H9 (cell line): Measurements from ENCODE around the gene VTN. TPM values are rescaled to one million over a fixed set of nuclear protein-coding genes. Genes with fewer than 3 reads are reported as not detected.

Source experiments
- DNase-seq: peaks from one replicate; pipeline ENCODE4 v3.0.0-alpha.2; 2017
- H2AFZ ChIP-seq: one replicate; pipeline ENCODE4 v1.6.1; 2013; ENCODE audit warnings: mild to moderate bottlenecking, low read length, control low read depth, moderate library complexity
- H2AK5ac ChIP-seq: 2 replicates; pipeline ENCODE4 v1.6.1; 2013; ENCODE audit warnings: low read length, control low read depth, mixed read lengths; ENCODE audit not compliant: insufficient read length
- H2BK120ac ChIP-seq: one replicate; pipeline ENCODE4 v1.6.1; 2013; ENCODE audit warnings: low read depth, mild to moderate bottlenecking, low read length, control low read depth, inconsistent platforms; ENCODE audit not compliant: poor library complexity, severe bottlenecking
- H2BK12ac ChIP-seq: 2 replicates; pipeline ENCODE4 v1.6.1; 2013; ENCODE audit warnings: low read length, control low read depth, mixed read lengths, low read depth; ENCODE audit not compliant: insufficient read length
- H2BK15ac ChIP-seq: 2 replicates; pipeline ENCODE4 v1.6.1; 2013; ENCODE audit warnings: low read depth, low read length, control low read depth
- H2BK20ac ChIP-seq: one replicate; pipeline ENCODE4 v1.6.1; 2013; ENCODE audit warnings: low read depth, mild to moderate bottlenecking, low read length, control low read depth, inconsistent platforms; ENCODE audit not compliant: poor library complexity, severe bottlenecking
- H2BK5ac ChIP-seq: 2 replicates; pipeline ENCODE4 v1.6.1; 2013; ENCODE audit warnings: low read length, control low read depth, mixed read lengths; ENCODE audit not compliant: insufficient read length
- H3K14ac ChIP-seq: 2 replicates; pipeline ENCODE4 v1.6.1; 2013; ENCODE audit warnings: low read length, control low read depth; ENCODE audit not compliant: insufficient read depth
- H3K18ac ChIP-seq: 2 replicates; pipeline ENCODE4 v1.6.1; 2013; ENCODE audit warnings: low read depth, mild to moderate bottlenecking, mixed read lengths, low read length, control low read depth; ENCODE audit not compliant: insufficient read length
- H3K23ac ChIP-seq: 2 replicates; pipeline ENCODE4 v1.6.1; 2013; ENCODE audit warnings: low read length, control low read depth, mixed read lengths, low read depth; ENCODE audit not compliant: insufficient read length
- H3K23me2 ChIP-seq: 2 replicates; pipeline ENCODE4 v1.6.1; 2013; ENCODE audit warnings: low read depth, mild to moderate bottlenecking, mixed read lengths, low read length, control low read depth; ENCODE audit not compliant: insufficient read length, poor library complexity, severe bottlenecking
- H3K27ac ChIP-seq: 2 replicates; pipeline ENCODE4 v1.5.1; 2013; ENCODE audit warnings: low read length, control low read depth, mixed read lengths, low read depth; ENCODE audit not compliant: insufficient read length
- H3K27me3 ChIP-seq: 2 replicates; pipeline ENCODE4 v1.6.1; 2013; ENCODE audit warnings: low read length, control low read depth, inconsistent platforms; ENCODE audit not compliant: insufficient read depth
- H3K4ac ChIP-seq: 2 replicates; pipeline ENCODE4 v1.6.1; 2013; ENCODE audit warnings: low read depth, mild to moderate bottlenecking, control low read depth, inconsistent platforms, low read length, moderate library complexity
- H3K4me1 ChIP-seq: 2 replicates; pipeline ENCODE4 v1.6.1; 2013; ENCODE audit warnings: low read length, control low read depth, inconsistent platforms; ENCODE audit not compliant: insufficient read depth
- H3K4me2 ChIP-seq: 2 replicates; pipeline ENCODE4 v1.6.1; 2013; ENCODE audit warnings: low read length, control low read depth, mixed read lengths; ENCODE audit not compliant: insufficient read length, insufficient read depth
- H3K56ac ChIP-seq: 2 replicates; pipeline ENCODE4 v1.6.1; 2013; ENCODE audit warnings: low read depth, mild to moderate bottlenecking, mixed read lengths, low read length, control low read depth; ENCODE audit not compliant: insufficient read length
- H3K79me1 ChIP-seq: 2 replicates; pipeline ENCODE4 v1.6.1; 2013; ENCODE audit warnings: low read depth, mild to moderate bottlenecking, moderate library complexity, low read length, control low read depth, inconsistent platforms; ENCODE audit not compliant: insufficient read depth, poor library complexity, severe bottlenecking
- H3K79me2 ChIP-seq: 2 replicates; pipeline ENCODE4 v1.6.1; 2013; ENCODE audit warnings: low read length, control low read depth, inconsistent platforms; ENCODE audit not compliant: insufficient read depth
- H3K9ac ChIP-seq: 2 replicates; pipeline ENCODE4 v1.6.1; 2013; ENCODE audit warnings: low read length, control low read depth, mixed read lengths; ENCODE audit not compliant: insufficient read length; ENCODE audit errors: extremely low read depth
- H3K9me3 ChIP-seq: one replicate; pipeline ENCODE4 v1.6.1; 2013; ENCODE audit warnings: low read depth, low read length, inconsistent platforms; ENCODE audit not compliant: control insufficient read depth
- H3T11ph ChIP-seq: one replicate; pipeline ENCODE4 v1.6.1; 2013; ENCODE audit warnings: mild to moderate bottlenecking, low read length, control low read depth, inconsistent platforms
- H4K20me1 ChIP-seq: one replicate; pipeline ENCODE4 v1.6.1; 2013; ENCODE audit not compliant: control insufficient read depth, insufficient read length, insufficient read depth
- H4K5ac ChIP-seq: 2 replicates; pipeline ENCODE4 v1.6.1; 2013; ENCODE audit warnings: low read depth, mild to moderate bottlenecking, mixed read lengths, low read length, control low read depth; ENCODE audit not compliant: insufficient read length
- H4K8ac ChIP-seq: replicated peaks from 2 replicates; pipeline ENCODE4 v1.6.1; 2013; ENCODE audit warnings: low read length, control low read depth, mixed read lengths, low read depth; ENCODE audit not compliant: insufficient read length
- H4K91ac ChIP-seq: 2 replicates; pipeline ENCODE4 v1.6.1; 2013; ENCODE audit warnings: low read depth, mild to moderate bottlenecking, moderate library complexity, mixed read lengths, low read length, control low read depth; ENCODE audit not compliant: insufficient read length
- H3K27ac Mint-ChIP-seq, 3 experiments: 2 replicates in 2 of 3; 3 replicates in 1 of 3; pipeline ENCODE4 v1.8.0; 2020 to 2021; ENCODE audit warnings: mixed read lengths in 3 of 3, mild to moderate bottlenecking in 1 of 3, moderate library complexity in 1 of 3
- H3K27me3 Mint-ChIP-seq: 2 replicates; pipeline ENCODE4 v1.8.0; 2021; ENCODE audit warnings: low read depth, mild to moderate bottlenecking, moderate library complexity, mixed read lengths
- H3K36me3 Mint-ChIP-seq, 3 experiments: 2 replicates in 2 of 3; 3 replicates in 1 of 3; pipeline ENCODE4 v1.8.0; 2020 to 2021; ENCODE audit warnings: low read depth in 3 of 3, mixed read lengths in 3 of 3; ENCODE audit not compliant: insufficient read depth in 1 of 3
- H3K4me1 Mint-ChIP-seq, 2 experiments: 2 replicates each; pipeline ENCODE4 v1.8.0; 2020; ENCODE audit warnings: mixed read lengths in 2 of 2
- H3K4me3 Mint-ChIP-seq, 2 experiments: 2 replicates in 1 of 2; 3 replicates in 1 of 2; pipeline ENCODE4 v1.8.0; 2020 to 2021; ENCODE audit warnings: mild to moderate bottlenecking in 2 of 2, mixed read lengths in 2 of 2, moderate library complexity in 1 of 2
- H3K9me3 Mint-ChIP-seq, 2 experiments: 2 replicates in 1 of 2; 3 replicates in 1 of 2; pipeline ENCODE4 v1.8.0; 2020; ENCODE audit warnings: mild to moderate bottlenecking in 2 of 2, mixed read lengths in 2 of 2, moderate library complexity in 1 of 2
- WGBS: extraction: QIAGEN DNeasy Blood & Tissue Kit; methylation state at CpG from one replicate; pipeline ENCODE4 v1.1.7; 2013; ENCODE audit warnings: missing lambda C conversion rate, low lambda C conversion rate, mixed read lengths; ENCODE audit not compliant: insufficient read length; ENCODE audit errors: extremely low coverage; 5-methylcytosine and 5-hydroxymethylcytosine counted together
- total RNA-seq: library from RNA; stranded (reverse); gene quantifications from 2 replicates; pipeline ENCODE4 v1.2.1, GENCODE V29; 2021
- TF ChIP-seq, protein P1 (sequence below): fragments of 200-600 bp; sonication (generic); conservative IDR thresholded peaks from 3 replicates; pipeline ENCODE4 v1.8.0; 2021; ENCODE audit warnings: antibody characterized with exemption, mild to moderate bottlenecking

VTN gene
- total RNA-seq, 1 experiment from 2014 or later, result not detected

DNA sequence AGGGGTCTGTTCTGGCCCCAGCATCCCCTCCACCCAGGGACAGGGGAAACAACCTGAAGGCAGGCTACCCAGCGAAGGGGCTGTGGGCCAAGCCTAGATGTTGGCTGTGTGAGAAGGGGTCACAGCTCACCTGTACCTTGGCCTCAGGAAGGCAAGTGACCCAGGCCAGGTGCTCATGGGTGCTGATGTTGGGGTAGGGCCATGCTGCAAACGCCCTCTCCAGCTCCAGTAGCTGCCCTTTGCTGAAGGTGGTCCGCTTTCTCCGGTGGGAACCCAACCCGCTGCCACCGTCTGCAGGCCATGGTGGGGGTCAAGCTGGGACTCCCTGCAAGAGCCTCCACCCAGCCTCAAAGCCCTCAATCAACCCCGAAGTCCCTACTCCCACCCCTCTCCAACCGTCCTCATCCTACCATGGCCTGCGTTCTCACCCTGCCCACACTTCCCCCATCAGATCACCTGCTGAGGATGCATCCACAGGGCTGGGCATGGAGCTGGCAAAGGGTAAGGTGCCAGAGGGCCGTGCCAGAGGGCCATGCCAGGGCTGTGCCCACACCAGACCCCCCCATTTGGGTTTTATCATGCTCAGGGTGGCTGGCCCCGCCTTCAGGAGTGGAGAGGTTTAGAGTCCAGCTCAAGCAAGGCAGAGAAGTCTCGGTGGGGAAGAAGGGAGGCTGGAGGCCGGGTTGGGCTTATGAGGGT is 5.3 kb downstream of the VTN start, which contains the start of gene SEBOX:
Gene SEBOX (minus strand): TSS at position 535 of the 699 bp plus-strand sequence. CDS start 48 bp downstream, at position 487.
- no peak within 1 kb of the TSS for H3K23ac ChIP-seq

More for the DNA sequence above, 5.3 kb downstream of the VTN start, which contains the start of gene SEBOX:
- DNase-seq, result no peak
- Histone ChIP-seq H2AK5ac (no peak within 1 kb of the TSS), H2BK5ac (no peak within 1 kb of the TSS), H3K9ac (no peak within 1 kb of the TSS), H2BK15ac (no peak within 1 kb of the TSS), H4K8ac (no peak within 1 kb of the TSS), H2BK12ac (no peak within 1 kb of the TSS), H3K18ac (no peak within 1 kb of the TSS), H3K14ac (no peak within 1 kb of the TSS), H4K5ac (no peak within 1 kb of the TSS), H3K4me2 (no peak within 1 kb of the TSS), H3K27ac (no peak within 1 kb of the TSS), H2AFZ (no peak within 1 kb of the TSS), H2BK120ac (no peak within 1 kb of the TSS), H3K56ac (no peak within 1 kb of the TSS), H2BK20ac (no peak within 1 kb of the TSS), H3K4me1 (no peaks in the 10 kb centered on the region), H3K27me3 (no peaks in the 10 kb centered on the region), H4K91ac (no peak within 1 kb of the TSS), H3K79me1 (no peaks in the 10 kb centered on the region), H3K4ac (no peak within 1 kb of the TSS), H4K20me1 (no peaks in the 10 kb centered on the region), H3K23me2 (no peaks in the 10 kb centered on the region), H3T11ph (no peak within 1 kb of the TSS), H3K9me3 (no peaks in the 10 kb centered on the region), H3K79me2 (no peaks in the 10 kb centered on the region)
- Mint-ChIP-seq H3K4me1 (peaks cover under 1 to 3% of the 10 kb centered on the region in 2 experiments; a peak in 3 of 4 replicates), H3K36me3 (peaks cover 15 to 22% (median 17%) of the 10 kb centered on the region in 3 experiments; a peak in 6 of 7 replicates), H3K4me3 (no peak within 1 kb of the TSS; a peak in 1 of 5 replicates), H3K27ac (peak within 1 kb of the TSS in 1 of 3 experiments; percentile 18; a peak in 1 of 7 replicates), H3K9me3 (no peaks in the 10 kb centered on the region; a peak in 1 of 5 replicates), H3K27me3 (no peaks in the 10 kb centered on the region; the same call in 1 of the 2 replicates)
- WGBS, result no CpG with 5 or more reads among the region's 13 CpGs
- TF ChIP-seq, protein P1, sequence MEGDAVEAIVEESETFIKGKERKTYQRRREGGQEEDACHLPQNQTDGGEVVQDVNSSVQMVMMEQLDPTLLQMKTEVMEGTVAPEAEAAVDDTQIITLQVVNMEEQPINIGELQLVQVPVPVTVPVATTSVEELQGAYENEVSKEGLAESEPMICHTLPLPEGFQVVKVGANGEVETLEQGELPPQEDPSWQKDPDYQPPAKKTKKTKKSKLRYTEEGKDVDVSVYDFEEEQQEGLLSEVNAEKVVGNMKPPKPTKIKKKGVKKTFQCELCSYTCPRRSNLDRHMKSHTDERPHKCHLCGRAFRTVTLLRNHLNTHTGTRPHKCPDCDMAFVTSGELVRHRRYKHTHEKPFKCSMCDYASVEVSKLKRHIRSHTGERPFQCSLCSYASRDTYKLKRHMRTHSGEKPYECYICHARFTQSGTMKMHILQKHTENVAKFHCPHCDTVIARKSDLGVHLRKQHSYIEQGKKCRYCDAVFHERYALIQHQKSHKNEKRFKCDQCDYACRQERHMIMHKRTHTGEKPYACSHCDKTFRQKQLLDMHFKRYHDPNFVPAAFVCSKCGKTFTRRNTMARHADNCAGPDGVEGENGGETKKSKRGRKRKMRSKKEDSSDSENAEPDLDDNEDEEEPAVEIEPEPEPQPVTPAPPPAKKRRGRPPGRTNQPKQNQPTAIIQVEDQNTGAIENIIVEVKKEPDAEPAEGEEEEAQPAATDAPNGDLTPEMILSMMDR, result no peak
